Measurements from ENCODE around the gene PEX14. TPM values are rescaled to one million over a fixed set of nuclear protein-coding genes. Genes with fewer than 3 reads are reported as not detected.

Gene PEX14
- total RNA-seq, 1 donor = 17.3 TPM

- TF ChIP-seq CTCF (IDR thresholded peaks at IDR 0.05; ENCODE audit: insufficient read depth, low read depth, low read length) = no peak
- no peak for DNase-seq (ENCODE audit: low read depth)
- no peak overlapping the region for H3K4me3 ChIP-seq (ENCODE audit: low read depth, low read length)
Measured at GRCh38 chr1:10625554-10625953, 150.8 kb downstream of the PEX14 start.

- TF ChIP-seq CTCF (IDR thresholded peaks at IDR 0.05; ENCODE audit: insufficient read depth, low read depth, low read length) = no peak
- DNase-seq (ENCODE audit: low read depth) = no peak
- no peak overlapping the region for H3K4me3 ChIP-seq (ENCODE audit: low read depth, low read length)
Measured at GRCh38 chr1:10626131-10626731, 151.5 kb downstream of the PEX14 start.

- no peak for DNase-seq (ENCODE audit: low read depth)
- no peak for TF ChIP-seq CTCF (IDR thresholded peaks at IDR 0.05; ENCODE audit: insufficient read depth, low read depth, low read length)
- H3K4me3 ChIP-seq (ENCODE audit: low read depth, low read length) = no peak overlapping the region
Measured at GRCh38 chr1:10626791-10627410, 152.2 kb downstream of the PEX14 start.

GRCh38 chr1:10628685-10629084 is 153.9 kb downstream of the PEX14 start:
- TF ChIP-seq CTCF (IDR thresholded peaks at IDR 0.05; ENCODE audit: insufficient read depth, low read depth, low read length) = no peak
- DNase-seq (ENCODE audit: low read depth) = no peak
- no peak overlapping the region for H3K4me3 ChIP-seq (ENCODE audit: low read depth, low read length)

GRCh38 chr1:10629091-10629815 is 154.5 kb downstream of the PEX14 start:
- no peak overlapping the region for H3K4me3 ChIP-seq (ENCODE audit: low read depth, low read length)
- DNase-seq (ENCODE audit: low read depth) = no peak
- TF ChIP-seq CTCF (IDR thresholded peaks at IDR 0.05; ENCODE audit: insufficient read depth, low read depth, low read length) = no peak

GRCh38 chr1:10629816-10630571 is 155.2 kb downstream of the PEX14 start:
- no peak for DNase-seq (ENCODE audit: low read depth)
- no peak for TF ChIP-seq CTCF (IDR thresholded peaks at IDR 0.05; ENCODE audit: insufficient read depth, low read depth, low read length)
- no peak overlapping the region for H3K4me3 ChIP-seq (ENCODE audit: low read depth, low read length)

All from fibroblast of villous mesenchyme (primary cell).